Measurements from ENCODE around the gene CSTF2. TPM values are rescaled to one million over a fixed set of nuclear protein-coding genes. Genes with fewer than 3 reads are reported as not detected.

CSTF2 gene, protein sequence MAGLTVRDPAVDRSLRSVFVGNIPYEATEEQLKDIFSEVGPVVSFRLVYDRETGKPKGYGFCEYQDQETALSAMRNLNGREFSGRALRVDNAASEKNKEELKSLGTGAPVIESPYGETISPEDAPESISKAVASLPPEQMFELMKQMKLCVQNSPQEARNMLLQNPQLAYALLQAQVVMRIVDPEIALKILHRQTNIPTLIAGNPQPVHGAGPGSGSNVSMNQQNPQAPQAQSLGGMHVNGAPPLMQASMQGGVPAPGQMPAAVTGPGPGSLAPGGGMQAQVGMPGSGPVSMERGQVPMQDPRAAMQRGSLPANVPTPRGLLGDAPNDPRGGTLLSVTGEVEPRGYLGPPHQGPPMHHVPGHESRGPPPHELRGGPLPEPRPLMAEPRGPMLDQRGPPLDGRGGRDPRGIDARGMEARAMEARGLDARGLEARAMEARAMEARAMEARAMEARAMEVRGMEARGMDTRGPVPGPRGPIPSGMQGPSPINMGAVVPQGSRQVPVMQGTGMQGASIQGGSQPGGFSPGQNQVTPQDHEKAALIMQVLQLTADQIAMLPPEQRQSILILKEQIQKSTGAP
- 14.4 and 20.0 TPM in 2 replicates for total RNA-seq

DNA sequence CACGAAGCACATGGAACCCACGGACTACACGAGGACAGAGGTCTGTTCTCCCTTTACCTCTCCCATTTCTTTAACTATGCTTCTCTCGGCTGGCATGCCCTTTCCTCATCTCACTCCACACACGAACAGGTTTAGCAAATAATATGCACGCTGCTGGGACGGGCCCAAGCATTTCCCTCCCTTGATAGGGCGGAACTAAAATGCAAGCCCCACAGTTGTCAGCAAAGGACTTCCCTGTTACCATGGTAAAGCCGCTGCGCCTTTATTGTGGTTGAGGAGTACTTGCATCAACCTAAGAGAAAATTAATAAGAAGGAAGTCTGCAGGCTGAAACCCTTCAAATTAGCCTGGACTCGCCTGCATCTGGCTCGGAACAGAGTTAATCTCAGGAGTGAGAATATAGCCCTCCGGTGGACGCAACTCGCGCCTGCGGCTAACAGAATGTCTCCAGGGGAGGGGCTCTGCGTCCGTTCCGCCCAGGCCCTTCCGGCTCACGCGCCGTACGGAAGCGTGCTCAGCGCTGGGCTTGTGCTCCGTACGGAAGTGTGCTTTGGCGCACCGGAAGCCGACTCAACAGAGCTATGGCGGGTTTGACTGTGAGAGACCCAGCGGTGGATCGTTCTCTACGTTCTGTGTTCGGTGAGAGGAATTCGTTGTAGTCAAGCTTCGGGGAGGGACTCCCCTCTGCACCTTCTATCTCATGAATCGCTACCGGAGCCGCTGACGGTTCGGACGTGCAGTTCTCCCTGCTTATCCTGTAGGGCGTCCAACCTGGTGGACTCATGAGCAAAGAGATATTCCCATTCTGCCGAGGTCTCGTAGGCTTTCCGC, at the start of gene CSTF2:
Gene CSTF2, plus strand, starts transcription at position 555 of the 830 bp plus-strand sequence. Its CDS starts 26 bp downstream, at position 581.

DNA sequence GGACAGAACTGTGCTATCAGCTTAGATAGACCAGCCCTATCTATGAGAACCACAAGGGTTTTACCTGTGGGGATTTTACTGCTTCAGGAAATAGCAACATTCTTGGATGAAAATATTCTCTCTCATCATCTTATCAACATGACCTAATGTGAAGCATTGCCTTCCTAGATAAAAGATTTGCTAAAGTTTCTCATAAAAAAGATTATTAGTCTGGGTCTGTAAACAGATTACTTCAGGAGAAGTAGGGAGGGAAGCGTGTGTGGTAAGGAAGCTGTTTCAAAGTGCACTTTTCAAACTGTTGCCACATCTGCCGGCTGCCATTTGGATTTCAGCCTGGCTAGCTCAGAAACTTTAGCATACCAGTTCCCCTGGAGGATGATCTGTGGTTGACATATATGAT, 54.1 kb downstream of the CSTF2 start, which contains the start of gene NOX1:
Gene NOX1, minus strand, starts transcription at position 35 of the 400 bp plus-strand sequence. CDS start 220 bp downstream, outside the sequence.

Other genes with a start within 250 kb of the CSTF2 start
- gene TNMD, start 235.5 kb upstream of the CSTF2 start, total RNA-seq: not detected in 2 replicates
- 26.2 and 28.2 TPM in 2 replicates for gene TSPAN6, start 183.6 kb upstream of the CSTF2 start, total RNA-seq
- 17.9 and 79.9 TPM in 2 replicates for gene SRPX2, start 176.2 kb upstream of the CSTF2 start, total RNA-seq
- gene SYTL4, start 88.3 kb upstream of the CSTF2 start, total RNA-seq: 3.4 and 5.9 TPM in 2 replicates
- gene NOX1, start 54.0 kb downstream of the CSTF2 start, total RNA-seq: not detected in 2 replicates
- gene XKRX, start 108.5 kb downstream of the CSTF2 start, total RNA-seq: 0.24 and 0.26 TPM in 2 replicates
- gene ARL13A, start 149.3 kb downstream of the CSTF2 start, total RNA-seq: not detected in 2 replicates
- 4.0 and 10.2 TPM in 2 replicates for gene TRMT2B, start 231.7 kb downstream of the CSTF2 start, total RNA-seq